Fibroblast of skin of right biceps (primary cell): ENCODE results near the gene RICTOR.

Source experiments
- DNase-seq: peaks from one replicate; pipeline ENCODE4 v3.0.0-alpha.2; 2013

RICTOR gene, protein sequence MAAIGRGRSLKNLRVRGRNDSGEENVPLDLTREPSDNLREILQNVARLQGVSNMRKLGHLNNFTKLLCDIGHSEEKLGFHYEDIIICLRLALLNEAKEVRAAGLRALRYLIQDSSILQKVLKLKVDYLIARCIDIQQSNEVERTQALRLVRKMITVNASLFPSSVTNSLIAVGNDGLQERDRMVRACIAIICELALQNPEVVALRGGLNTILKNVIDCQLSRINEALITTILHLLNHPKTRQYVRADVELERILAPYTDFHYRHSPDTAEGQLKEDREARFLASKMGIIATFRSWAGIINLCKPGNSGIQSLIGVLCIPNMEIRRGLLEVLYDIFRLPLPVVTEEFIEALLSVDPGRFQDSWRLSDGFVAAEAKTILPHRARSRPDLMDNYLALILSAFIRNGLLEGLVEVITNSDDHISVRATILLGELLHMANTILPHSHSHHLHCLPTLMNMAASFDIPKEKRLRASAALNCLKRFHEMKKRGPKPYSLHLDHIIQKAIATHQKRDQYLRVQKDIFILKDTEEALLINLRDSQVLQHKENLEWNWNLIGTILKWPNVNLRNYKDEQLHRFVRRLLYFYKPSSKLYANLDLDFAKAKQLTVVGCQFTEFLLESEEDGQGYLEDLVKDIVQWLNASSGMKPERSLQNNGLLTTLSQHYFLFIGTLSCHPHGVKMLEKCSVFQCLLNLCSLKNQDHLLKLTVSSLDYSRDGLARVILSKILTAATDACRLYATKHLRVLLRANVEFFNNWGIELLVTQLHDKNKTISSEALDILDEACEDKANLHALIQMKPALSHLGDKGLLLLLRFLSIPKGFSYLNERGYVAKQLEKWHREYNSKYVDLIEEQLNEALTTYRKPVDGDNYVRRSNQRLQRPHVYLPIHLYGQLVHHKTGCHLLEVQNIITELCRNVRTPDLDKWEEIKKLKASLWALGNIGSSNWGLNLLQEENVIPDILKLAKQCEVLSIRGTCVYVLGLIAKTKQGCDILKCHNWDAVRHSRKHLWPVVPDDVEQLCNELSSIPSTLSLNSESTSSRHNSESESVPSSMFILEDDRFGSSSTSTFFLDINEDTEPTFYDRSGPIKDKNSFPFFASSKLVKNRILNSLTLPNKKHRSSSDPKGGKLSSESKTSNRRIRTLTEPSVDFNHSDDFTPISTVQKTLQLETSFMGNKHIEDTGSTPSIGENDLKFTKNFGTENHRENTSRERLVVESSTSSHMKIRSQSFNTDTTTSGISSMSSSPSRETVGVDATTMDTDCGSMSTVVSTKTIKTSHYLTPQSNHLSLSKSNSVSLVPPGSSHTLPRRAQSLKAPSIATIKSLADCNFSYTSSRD (N-terminal part only)

DNA sequence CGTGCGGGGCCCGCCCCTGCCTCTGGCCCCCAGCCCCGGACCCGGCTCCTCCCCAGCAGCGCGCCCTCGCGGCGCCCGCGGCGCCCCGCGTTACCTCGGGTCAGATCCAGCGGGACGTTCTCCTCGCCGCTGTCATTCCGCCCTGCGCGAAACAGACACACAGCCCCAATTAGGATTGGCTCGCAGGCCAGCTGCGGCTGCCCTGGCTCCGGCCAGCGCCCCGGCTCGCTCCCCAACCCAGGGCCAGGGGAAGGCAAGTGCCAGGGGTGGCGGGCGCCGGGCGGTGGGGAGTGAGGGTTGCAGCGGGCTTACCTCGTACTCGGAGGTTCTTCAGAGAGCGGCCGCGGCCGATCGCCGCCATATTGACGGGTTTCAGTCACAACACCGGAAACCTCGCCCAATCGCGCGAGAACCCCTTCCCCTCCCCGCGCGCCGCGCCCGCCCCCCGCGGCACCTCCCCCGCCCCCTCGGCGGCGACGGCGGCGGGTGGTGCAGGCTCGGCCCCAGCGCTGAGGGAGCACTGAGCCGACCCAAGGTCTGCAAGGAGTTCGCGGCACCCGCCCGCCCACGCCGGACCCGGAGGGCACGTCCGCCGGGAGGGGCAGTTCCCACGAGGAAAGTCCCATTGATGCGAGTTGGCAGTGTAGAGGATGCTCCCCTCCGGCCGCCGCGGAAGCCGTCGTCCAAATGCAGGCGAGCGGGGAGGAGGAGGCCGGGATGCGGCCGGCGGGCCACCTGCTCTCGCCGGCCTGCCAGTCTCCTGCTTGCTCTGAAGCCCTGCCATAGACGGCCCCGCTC is at the start of gene RICTOR:
RICTOR (minus strand) TSS at position 383 of the 798 bp plus-strand sequence; CDS start at position 361, 22 bp downstream.
- DNase-seq = peak; percentile 90

DNA sequence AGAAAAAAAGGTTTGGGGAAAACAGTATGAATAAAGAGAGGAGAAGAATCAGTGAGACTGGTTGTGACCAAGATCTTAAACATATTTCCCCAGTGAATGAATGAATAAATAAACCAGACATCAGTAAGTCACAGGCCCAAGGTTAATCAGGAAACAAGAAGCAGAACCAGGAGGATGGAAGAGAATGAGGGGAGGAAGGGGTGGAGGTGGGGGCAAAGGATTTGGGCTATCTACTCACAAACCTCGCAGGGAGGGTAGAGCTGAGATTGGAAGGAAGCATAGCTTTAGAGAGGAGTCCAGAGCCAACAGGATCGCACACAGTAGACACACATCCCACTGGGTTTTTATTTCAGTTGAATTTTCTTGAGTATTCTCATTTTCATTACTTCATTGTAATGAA is 47.7 kb upstream of the RICTOR start:
- no peak for DNase-seq

DNA sequence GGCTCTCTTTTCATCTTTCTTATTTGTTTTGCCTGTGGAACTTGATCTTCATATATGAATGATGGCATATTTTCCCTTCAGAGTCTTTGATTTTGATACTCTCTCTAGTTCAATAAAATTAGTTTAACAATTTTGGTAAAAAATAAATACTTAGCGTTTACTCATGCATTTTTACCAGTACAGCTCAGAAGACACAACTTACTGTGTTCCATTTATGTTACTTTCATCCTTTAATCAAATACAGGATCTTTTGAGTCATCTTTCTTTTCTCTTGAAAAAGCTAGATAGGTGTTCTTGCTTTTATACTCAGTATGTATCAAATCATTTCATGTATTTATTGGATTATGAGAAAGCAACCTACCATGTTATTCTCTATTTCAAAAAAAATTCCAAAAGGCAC is 47.1 kb upstream of the RICTOR start:
- no peak for DNase-seq

DNA sequence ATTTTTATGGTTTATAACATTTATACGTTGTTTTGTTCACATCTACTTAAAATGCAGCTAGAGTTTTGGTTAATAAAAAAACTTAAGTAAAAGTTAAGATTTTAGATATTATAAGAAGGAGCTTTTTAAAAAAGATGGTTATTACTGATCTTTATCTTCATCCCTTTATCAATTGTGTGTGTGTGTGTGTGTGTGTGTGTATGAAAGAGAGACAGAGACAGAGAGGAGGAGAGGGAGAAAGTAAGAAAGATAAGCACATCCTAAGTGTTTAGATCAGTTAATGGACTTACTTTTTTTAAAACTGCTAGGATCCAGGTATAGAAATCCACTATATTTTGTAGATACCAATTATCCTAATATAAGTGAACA is 45.8 kb upstream of the RICTOR start:
- DNase-seq = no peak

DNA sequence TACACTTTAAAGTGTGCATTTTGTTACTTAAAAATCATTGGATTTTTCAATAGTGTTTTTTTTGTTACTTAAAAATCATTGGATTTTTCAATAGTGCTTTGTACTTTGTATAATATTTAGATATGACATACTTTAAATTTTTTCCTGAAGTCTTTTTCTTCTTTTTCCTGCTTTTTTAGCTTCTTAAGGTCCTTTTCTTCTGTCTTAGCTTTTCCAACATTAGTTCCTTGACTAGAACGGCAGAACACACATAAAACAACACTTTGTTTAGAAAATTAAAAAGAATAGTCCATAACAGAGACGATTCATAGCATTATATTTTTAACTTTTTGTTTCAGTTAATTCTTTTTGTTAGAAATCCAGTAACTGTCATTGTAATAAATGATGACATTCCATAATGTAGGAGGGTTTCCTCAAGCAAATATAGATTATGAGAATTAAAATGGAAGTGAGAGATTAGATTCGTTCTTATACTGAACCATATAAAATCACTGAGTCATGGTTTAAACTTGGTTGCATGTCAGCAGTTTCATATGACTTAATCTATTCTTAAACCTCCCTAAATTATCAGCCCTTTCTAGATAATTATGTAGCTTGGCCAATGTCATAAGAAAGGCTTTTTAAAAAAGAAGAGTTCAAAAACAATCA is 45.3 kb upstream of the RICTOR start:
- no peak for DNase-seq

DNA sequence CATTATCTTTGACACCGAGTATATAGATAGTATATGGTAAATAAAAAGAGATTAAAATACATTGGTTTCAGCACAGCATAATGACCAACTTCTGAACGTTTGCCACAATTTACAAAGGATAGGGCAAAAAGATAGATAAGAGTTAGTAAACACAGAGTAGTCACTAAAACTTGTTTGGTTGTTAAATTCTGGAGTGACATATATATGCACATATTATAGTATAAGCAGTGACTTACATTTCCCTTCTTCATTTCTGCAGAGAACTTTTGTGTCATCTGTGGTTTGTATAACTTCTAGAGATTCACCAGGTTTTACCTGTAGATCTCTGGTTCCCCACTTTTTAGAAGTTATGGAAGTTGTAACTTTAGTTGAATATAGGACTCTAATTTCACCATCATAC is 44.4 kb upstream of the RICTOR start:
- DNase-seq = no peak

DNA sequence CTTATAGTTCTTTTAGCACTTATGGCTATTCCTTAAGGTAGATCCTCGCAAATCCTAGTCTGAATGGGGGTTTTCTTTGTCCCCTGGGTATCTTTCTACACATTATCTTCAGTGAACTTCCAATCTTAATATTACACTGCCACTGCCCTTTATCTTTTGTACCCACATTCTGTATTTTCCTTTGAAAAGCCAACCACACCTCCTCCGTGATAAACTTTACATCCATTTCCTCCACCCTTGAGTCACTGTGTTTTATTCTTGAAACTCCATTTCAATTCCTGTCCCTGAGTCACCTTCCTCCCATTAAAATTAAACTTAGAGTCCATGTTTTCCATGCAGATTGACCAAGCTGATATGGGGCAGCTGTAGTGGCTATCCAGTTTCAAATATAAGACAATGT is 43.2 kb upstream of the RICTOR start:
- DNase-seq = peak; percentile 51

DNA sequence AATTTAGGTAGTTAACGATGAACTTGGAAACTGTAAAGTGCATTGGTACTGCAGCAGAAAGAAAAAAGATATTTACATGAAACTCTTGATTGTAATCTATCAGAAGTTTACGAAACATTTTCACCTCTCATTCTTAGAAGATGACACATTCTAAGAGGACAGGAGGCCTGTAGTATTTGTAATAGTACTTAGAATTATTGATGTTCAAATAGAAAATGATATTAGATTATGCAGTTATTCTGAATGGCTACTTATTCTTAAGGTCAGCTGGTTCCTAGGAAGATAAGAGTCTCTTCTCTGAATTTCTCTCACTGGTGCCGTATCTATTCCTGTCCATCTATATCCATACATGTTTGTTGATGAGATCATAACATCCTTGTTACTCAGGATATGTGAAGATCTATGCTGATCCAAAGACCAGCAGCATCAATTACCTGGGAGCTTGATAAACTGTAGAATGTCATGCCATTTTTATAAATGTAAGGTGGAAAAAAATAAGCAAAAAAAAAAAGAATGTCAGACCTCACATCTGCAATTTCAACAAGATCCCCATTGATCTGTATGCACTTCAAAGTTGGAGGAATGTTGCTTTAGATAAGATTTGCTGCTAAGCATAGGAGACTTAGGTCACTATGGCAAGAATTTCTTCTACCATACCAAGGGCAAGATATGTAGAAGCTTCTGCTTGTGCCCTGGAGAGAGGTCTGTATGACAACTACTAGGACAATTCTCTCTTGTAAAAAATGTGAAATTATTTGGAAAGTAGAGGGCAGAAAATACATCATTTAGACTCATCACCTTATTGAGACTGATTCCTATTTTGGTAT is 42.4 kb upstream of the RICTOR start:
- no peak for DNase-seq

DNA sequence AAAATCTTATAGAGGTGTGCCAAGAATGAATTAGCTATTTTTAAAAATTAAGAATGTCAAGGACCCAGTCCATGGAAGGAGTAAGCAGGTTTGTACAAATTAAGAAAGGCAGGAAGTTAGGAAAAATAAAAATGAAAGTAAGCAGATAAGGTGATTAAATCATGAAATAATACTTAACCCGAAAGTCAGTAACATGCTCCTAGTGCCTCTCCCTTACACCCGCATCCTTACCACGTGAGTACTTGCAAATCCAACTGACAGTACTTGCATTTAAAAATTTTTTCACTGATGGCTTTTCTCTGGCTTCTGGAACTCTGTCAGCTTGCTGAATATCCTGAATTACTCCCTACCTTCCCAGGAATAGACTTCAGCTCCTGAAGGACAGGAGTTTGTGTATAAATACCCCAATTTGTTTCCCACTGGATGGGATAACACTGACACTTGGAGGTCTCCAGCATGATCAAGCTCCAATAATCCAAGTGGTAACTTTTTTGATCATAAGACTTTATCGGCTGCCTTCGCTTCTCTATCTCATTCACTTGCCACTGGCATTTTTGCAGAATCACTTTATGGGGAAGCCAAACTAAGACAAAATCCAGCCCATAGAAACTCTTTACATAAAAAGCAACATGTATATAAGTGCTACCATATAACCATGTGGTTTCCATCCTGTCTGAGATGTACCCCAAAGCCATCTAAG is 41.6 kb upstream of the RICTOR start:
- no peak for DNase-seq

DNA sequence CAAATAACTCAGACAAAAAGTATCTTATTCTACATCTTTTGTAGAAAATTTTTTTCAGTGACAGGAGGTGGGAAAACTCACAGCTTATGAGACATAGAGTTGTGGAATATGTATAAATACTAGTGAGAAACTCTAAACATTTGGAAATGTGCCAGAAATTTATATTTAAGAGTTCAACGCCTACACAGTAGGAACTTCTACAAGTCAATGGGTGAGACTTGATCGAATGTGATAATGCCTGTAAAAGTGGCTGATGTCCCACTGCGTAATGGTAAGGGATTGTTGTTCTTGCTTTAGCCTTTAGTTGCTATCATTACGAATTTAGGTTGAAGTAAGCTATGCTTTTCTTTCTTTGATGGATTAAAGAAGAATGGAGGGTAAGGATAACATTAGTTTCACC is 40.0 kb upstream of the RICTOR start:
- no peak for DNase-seq

DNA sequence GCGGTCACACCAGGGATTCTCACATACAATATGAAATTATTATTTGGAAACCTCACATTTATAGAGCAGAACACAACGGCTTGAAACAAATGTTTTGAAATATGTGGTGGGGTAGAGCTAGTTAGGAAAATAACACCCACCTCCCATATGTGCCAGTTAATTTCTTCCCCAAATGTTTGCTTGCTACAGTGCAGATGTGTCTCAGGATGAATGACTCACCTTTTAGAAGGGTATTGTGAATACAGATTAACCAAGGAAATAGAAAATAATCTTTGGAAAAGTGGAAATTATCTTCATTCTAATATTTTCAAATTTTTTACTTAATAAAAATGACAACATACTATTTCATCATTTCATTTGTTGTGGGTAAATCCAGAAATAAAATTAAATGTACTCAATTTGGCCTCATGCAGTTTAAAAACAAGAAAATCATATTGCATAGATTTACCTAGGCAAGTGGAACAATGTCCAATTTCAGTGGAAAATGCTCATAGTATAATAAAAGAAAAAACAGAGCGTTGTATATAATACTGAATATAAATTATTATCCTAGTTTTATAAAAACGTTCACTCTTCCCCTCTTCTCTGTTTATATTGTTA is 39.3 kb upstream of the RICTOR start:
- DNase-seq = no peak

DNA sequence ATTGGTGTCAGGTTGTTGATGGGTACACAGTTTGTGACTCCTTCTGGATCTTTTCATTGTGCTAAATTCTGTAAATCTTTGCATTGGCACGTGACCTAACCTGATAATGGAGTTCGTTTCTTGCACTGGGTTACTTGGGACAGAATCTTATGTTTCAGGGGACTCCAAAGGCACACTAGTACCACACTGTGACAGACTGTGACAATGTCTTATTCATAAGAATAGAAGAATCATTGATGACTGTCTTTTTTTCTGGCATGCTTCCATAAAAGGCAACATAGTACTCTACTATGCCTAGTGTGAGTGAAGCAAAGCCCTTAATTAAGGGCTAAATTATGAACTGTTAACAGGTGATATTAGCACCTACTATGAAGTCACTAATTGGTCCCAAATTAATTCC is 35.4 kb upstream of the RICTOR start:
- no peak for DNase-seq

DNA sequence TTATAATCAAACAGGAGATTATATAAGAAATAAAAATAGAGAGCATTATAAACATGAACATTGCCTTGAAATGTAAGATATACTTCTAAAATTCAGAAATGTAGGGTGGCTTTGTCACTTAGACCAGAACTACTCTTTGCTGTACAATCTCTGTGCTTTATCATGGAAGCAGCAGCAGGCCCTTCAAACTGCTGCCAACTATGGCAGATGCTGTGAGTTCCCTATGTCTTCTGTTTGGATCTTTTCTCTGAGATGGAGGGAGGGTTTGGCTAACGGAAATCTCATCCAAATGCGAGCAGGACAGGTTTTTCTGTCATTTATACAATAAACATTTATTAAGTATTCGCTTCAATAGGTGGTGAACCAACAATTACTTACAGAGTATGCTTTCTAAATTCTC is 34.8 kb upstream of the RICTOR start:
- DNase-seq = no peak

DNA sequence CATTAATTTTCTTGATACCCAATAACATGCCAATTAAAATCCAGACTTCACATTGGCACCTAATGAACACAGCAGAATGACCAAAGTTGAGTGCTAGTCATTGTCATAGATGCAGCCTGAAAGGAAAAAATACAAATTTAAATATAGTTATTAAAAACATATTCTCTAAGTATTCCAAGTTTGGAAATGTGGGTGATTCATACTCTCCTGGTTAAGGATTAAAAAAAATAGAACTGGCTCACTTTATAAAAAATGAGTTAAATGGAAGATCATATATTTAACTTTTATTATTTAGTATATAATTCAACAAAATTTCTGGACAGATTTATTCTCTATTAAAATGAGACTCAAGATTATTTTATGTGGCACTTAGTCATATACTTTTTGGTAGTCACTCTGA is 33.2 kb upstream of the RICTOR start:
- peak; percentile 22 for DNase-seq

DNA sequence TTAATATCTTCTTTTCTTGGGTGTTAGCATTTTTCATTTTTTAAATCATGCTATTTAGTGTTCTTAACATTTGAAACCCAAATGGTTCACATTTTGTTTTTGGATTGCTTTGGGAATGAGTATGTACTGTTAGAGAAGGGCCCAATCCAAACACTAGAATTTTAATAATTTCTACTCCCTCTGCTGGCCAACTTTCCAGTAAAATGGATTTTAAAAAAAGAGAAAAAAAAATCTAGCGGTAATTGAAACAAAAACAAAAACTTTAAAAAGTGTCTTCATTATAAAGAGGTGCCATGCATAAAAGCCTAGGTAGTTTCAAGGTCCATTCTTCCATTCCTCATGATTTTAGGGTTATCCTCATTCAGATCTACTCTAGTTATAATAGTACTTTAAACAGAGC is 32.1 kb upstream of the RICTOR start:
- no peak for DNase-seq

DNA sequence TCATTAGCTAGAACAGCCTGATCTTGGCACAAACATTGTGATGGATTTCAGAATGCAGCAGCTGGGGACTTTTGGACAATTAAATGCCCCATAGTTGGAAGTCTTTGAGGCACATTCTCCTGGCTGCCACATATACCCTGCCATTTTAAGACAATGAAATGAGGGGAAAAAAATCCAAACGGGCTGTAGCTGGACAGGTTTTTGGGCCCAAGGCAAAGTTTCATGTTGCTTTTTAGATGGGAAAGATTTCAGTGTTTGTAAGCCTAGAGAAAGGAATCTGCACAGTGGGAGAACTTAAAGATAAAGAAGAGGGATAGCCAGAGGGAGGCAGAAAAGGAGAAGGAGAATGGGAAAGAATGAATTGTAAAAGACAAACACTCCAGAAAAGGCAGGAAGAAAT is 30.0 kb upstream of the RICTOR start:
- no peak for DNase-seq

DNA sequence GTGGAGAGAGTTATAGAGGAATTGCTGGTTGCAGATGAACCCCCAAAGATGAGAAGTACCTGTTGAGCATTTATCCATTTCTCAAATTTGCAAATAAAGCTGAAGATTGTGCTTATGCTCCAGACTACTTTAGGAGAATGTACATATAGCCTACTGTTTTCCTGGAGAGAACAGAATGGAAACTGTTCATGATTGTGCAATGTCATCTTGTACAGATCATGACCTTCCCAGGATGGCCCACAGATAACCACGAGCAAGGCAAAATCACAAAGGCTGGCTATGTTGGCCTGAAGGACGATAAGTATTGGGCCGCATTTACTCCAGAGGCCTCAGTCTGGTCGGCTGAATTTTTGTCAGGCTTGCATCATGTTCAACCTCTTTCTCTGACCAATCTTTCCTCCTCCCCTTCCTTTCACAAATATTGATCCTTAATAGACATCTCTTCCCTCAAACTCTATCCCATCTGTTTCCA is 28.5 kb upstream of the RICTOR start:
- no peak for DNase-seq

DNA sequence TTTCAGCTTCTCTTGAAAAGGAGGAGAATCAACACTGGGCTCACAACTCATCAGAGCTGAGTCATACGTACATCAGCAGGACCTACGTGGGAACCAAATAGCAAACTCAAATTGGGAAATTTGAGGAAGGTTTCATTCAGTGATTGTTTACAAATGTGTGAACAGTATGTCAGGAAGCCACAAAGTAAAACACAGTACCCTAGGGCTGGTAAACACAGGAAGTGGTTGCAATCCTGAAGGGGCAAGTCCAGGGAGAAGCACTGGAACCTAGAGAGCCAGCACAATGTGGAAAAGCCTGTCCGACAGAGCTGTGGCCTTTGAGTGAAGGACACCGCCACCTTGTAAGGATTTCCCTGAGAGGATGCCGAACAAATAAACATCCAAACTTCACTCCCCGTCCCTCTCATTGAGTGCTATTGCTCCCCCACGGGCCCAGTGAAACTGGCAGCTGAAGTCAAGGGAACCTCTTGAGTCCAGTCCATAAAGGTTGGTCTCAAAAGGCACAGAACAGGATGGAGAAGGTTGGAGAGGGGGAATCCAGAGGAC is 26.7 kb upstream of the RICTOR start:
- peak; percentile 94 for DNase-seq

DNA sequence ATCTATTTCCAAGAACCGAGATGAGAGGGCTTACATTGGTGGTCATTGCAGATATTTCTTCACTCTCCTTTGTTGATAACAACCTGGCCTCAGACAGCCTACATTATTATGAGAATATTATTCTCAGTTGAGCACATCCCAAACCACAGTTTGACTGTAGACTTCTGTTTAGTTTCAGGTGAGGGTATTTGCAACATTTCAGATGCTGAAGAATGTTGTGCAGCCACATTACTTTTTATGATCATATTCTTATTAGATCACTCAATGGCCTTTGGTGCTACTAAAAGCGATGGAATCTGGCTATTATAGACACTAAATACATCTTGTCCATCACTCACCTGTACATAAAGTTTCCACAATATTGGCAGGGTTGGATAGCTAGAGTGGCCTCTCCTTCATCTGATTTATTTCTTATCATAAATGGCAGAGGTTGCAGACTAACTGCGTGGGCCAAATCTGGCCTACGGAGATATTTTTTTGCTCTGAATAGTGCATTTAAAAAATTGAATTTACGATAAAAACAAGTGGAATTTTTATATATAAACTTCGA is 26.2 kb upstream of the RICTOR start:
- DNase-seq = no peak
